Breast epithelium (tissue), 4 donors: ENCODE results near the gene UBE2G1. TPM values are rescaled to one million over a fixed set of nuclear protein-coding genes. Genes with fewer than 3 reads are reported as not detected.

Source experiments
- DNase-seq, 2 donors: peaks; one replicate each; pipeline ENCODE4 v3.0.0-alpha.2; 2019; ENCODE audit warnings: low spot score in 2 of 2
- H3K27ac ChIP-seq, 2 donors: fragments of 200-600 bp; sonication (generic) in 1 of 2; one replicate each; pipeline ENCODE4 v1.5.1; 2016 to 2019; ENCODE audit warnings: mild to moderate bottlenecking in 1 of 2
- H3K27me3 ChIP-seq, 2 donors: fragments of 200-600 bp; sonication (generic) in 1 of 2; one replicate each; pipeline versions ENCODE4 v1.5.1 to v1.6.0; 2017 to 2019; ENCODE audit warnings: control low read depth in 1 of 2, mild to moderate bottlenecking in 1 of 2
- H3K36me3 ChIP-seq: fragments of 200-600 bp; one replicate; pipeline ENCODE4 v1.5.1; 2019
- H3K4me1 ChIP-seq, 2 donors: fragments of 200-600 bp; sonication (generic); one replicate each; pipeline ENCODE4 v1.5.1; 2016 to 2019; ENCODE audit warnings: control low read depth in 1 of 2
- H3K4me3 ChIP-seq, 3 donors: fragments of 200-600 bp; sonication (generic); 1 replicate in 2 of 3; 2 replicates in 1 of 3; pipeline ENCODE4 v1.5.1; 2016 to 2019; ENCODE audit warnings: mild to moderate bottlenecking in 3 of 3, moderate library complexity in 2 of 3
- H3K9me3 ChIP-seq, 2 donors: fragments of 200-600 bp; sonication (generic) in 1 of 2; one replicate each; pipeline ENCODE4 v1.5.1; 2016 to 2019; ENCODE audit warnings: control low read depth in 1 of 2
- CTCF ChIP-seq, 3 donors: fragments of 450-650 bp; IDR thresholded peaks; one replicate each; pipeline ENCODE4 v1.5.1; 2016 to 2017; ENCODE audit warnings: antibody characterized with exemption in 3 of 3, mild to moderate bottlenecking in 3 of 3, moderate library complexity in 3 of 3
- POLR2A ChIP-seq: fragments of 450-650 bp; IDR thresholded peaks from one replicate; pipeline ENCODE4 v1.6.1; 2016; ENCODE audit warnings: antibody characterized with exemption, mild to moderate bottlenecking, moderate library complexity
- POLR2AphosphoS5 ChIP-seq, 3 donors: sonication (generic); formaldehyde crosslinking; IDR thresholded peaks; one replicate each; pipeline ENCODE4 v1.6.1; 2017; ENCODE audit warnings: antibody characterized with exemption in 3 of 3
- intact Hi-C: fragments of 100-400 bp; cut with DNase I; formaldehyde crosslinking; loops from one replicate; pipeline ENCODE4 v1.15.1; 2023; ENCODE audit warnings: low total_unique reads
- total RNA-seq, 3 donors: library from RNA; depleted of rRNA; stranded (reverse); fragments of >200 nt; gene quantifications; one replicate each; pipeline ENCODE4 v1.1.0, GENCODE V29; 2016

The UBE2G1 gene
- total RNA-seq, 3 donors from 2014 or later = 43.3 to 56.5 (median 43.4) TPM

GRCh38 chr17:4407851-4408250, 41.4 kb upstream of the UBE2G1 start:
- Histone ChIP-seq H3K4me3 (no peak overlapping the region), H3K9me3 (no peaks in the 10 kb centered on the region), H3K4me1 (no peaks in the 10 kb centered on the region), H3K27me3 (no peaks in the 10 kb centered on the region), H3K27ac (peak overlapping the region in 1 of 2 donors; percentile 14), H3K36me3 (no peaks in the 10 kb centered on the region)
- intact Hi-C loops = no loop called here
- no peak for TF ChIP-seq CTCF (IDR thresholded peaks at IDR 0.05)
- no peak for TF ChIP-seq POLR2AphosphoS5 (IDR thresholded peaks at IDR 0.05)
- no peak for TF ChIP-seq POLR2A
- DNase-seq = peak in 1 of 2 donors; percentile 62

GRCh38 chr17:4407216-4407615, 40.7 kb upstream of the UBE2G1 start:
- no peak for TF ChIP-seq CTCF (IDR thresholded peaks at IDR 0.05)
- no peak for TF ChIP-seq POLR2AphosphoS5 (IDR thresholded peaks at IDR 0.05)
- no peak for TF ChIP-seq POLR2A

GRCh38 chr17:4406386-4406785, 39.9 kb upstream of the UBE2G1 start:
- no peak for DNase-seq
- intact Hi-C loops = no loop called here
- H3K36me3 ChIP-seq = no peaks in the 10 kb centered on the region
- no peak overlapping the region for H3K4me3 ChIP-seq
- no peak overlapping the region for H3K27ac ChIP-seq
- H3K9me3 ChIP-seq = no peaks in the 10 kb centered on the region
- no peak for TF ChIP-seq CTCF (IDR thresholded peaks at IDR 0.05)
- no peaks in the 10 kb centered on the region for H3K4me1 ChIP-seq
- no peaks in the 10 kb centered on the region for H3K27me3 ChIP-seq

More at GRCh38 chr17:4407216-4407615, 40.7 kb upstream of the UBE2G1 start:
- no peaks in the 10 kb centered on the region for H3K9me3 ChIP-seq
- no peak overlapping the region for H3K4me3 ChIP-seq
- no peak overlapping the region for H3K27ac ChIP-seq
- H3K4me1 ChIP-seq = no peaks in the 10 kb centered on the region
- no peaks in the 10 kb centered on the region for H3K27me3 ChIP-seq
- H3K36me3 ChIP-seq = no peaks in the 10 kb centered on the region
- intact Hi-C loops = no loop called here
- peak in 1 of 2 donors; percentile 51 for DNase-seq

GRCh38 chr17:4405699-4406098, 39.2 kb upstream of the UBE2G1 start:
- no peak for DNase-seq
- Histone ChIP-seq H3K4me3 (no peak overlapping the region), H3K36me3 (no peaks in the 10 kb centered on the region), H3K9me3 (no peaks in the 10 kb centered on the region), H3K4me1 (no peaks in the 10 kb centered on the region), H3K27ac (no peak overlapping the region), H3K27me3 (no peaks in the 10 kb centered on the region)
- intact Hi-C loops = loop anchor here (2.0 kb wide), 1 partner anchor 187 kb away; no protein-coding TSS in a partner anchor
- TF ChIP-seq POLR2AphosphoS5 (IDR thresholded peaks at IDR 0.05) (no peak), POLR2A (no peak), CTCF (IDR thresholded peaks at IDR 0.05) (no peak)

- TF ChIP-seq POLR2AphosphoS5 (IDR thresholded peaks at IDR 0.05) (no peak), CTCF (IDR thresholded peaks at IDR 0.05) (no peak), POLR2A (no peak)
- no peak for DNase-seq
- no peaks in the 10 kb centered on the region for H3K27me3 ChIP-seq
- H3K4me1 ChIP-seq = no peaks in the 10 kb centered on the region
- H3K9me3 ChIP-seq = no peaks in the 10 kb centered on the region
- H3K36me3 ChIP-seq = no peaks in the 10 kb centered on the region
- no peak overlapping the region for H3K4me3 ChIP-seq
- intact Hi-C loops = loop anchor here (2.0 kb wide), 1 partner anchor 186 kb away; no protein-coding TSS in a partner anchor
- no peak overlapping the region for H3K27ac ChIP-seq
These were observed 38.7 kb upstream of the UBE2G1 start for GRCh38 chr17:4405038-4405669.
